ENCODE measurements around the gene UBE2L3.
"Not testable (repeated sequence)": the region's sequence is repeated elsewhere in the genome, so short reads cannot be mapped to it uniquely, and the experiment has no call there.

- TF ChIP-seq POLR2AphosphoS5 (IDR thresholded peaks at IDR 0.05; ENCODE audit: low read depth); EZH2 (IDR thresholded peaks at IDR 0.05; ENCODE audit: low read depth, unreplicated experiment); REST (IDR thresholded peaks at IDR 0.05; ENCODE audit: unreplicated experiment); ZNF331 (CRISPR knock-in tag; IDR thresholded peaks at IDR 0.05; ENCODE audit: low read depth); CREB1 (CRISPR knock-in tag; IDR thresholded peaks at IDR 0.05; ENCODE audit: low read depth); ZNF114 (CRISPR knock-in tag; IDR thresholded peaks at IDR 0.05); EZH2phosphoT487 (IDR thresholded peaks at IDR 0.05; ENCODE audit: unreplicated experiment); JUNB (IDR thresholded peaks at IDR 0.05; ENCODE audit: unreplicated experiment); NANOG (IDR thresholded peaks at IDR 0.05; ENCODE audit: borderline replicate concordance): not testable (repeated sequence)
- TF ChIP-seq, protein P1, sequence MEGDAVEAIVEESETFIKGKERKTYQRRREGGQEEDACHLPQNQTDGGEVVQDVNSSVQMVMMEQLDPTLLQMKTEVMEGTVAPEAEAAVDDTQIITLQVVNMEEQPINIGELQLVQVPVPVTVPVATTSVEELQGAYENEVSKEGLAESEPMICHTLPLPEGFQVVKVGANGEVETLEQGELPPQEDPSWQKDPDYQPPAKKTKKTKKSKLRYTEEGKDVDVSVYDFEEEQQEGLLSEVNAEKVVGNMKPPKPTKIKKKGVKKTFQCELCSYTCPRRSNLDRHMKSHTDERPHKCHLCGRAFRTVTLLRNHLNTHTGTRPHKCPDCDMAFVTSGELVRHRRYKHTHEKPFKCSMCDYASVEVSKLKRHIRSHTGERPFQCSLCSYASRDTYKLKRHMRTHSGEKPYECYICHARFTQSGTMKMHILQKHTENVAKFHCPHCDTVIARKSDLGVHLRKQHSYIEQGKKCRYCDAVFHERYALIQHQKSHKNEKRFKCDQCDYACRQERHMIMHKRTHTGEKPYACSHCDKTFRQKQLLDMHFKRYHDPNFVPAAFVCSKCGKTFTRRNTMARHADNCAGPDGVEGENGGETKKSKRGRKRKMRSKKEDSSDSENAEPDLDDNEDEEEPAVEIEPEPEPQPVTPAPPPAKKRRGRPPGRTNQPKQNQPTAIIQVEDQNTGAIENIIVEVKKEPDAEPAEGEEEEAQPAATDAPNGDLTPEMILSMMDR (conservative IDR thresholded peaks at IDR 0.05; ENCODE audit: low read depth in 2 of 2) = not testable (repeated sequence)
- TF ChIP-seq, protein P2, sequence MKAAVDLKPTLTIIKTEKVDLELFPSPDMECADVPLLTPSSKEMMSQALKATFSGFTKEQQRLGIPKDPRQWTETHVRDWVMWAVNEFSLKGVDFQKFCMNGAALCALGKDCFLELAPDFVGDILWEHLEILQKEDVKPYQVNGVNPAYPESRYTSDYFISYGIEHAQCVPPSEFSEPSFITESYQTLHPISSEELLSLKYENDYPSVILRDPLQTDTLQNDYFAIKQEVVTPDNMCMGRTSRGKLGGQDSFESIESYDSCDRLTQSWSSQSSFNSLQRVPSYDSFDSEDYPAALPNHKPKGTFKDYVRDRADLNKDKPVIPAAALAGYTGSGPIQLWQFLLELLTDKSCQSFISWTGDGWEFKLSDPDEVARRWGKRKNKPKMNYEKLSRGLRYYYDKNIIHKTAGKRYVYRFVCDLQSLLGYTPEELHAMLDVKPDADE (IDR thresholded peaks at IDR 0.05) = not testable (repeated sequence)
These were observed 16.2 kb upstream of the UBE2L3 start, which contains the start of gene RIMBP3C for GRCh38 chr22:21551361-21551760.
